Fibroblast of upper back skin (primary cell): ENCODE data around the gene TMEM219.
"Not testable (repeated sequence)": the region's sequence is repeated elsewhere in the genome, so short reads cannot be mapped to it uniquely, and the experiment has no call there.

Experiments used
- DNase-seq: peaks from one replicate; pipeline ENCODE4 v3.0.0-alpha.2; 2013

The TMEM219 gene

GRCh38 chr16:29996766-29997250, 34.9 kb downstream of the TMEM219 start:
- DNase-seq = no peak

- DNase-seq = no peak
Measured at GRCh38 chr16:29999605-30000004, 37.7 kb downstream of the TMEM219 start.

- no peak for DNase-seq
Measured at GRCh38 chr16:30000735-30001631, 39.1 kb downstream of the TMEM219 start.

GRCh38 chr16:30002614-30003346, 40.9 kb downstream of the TMEM219 start:
- no peak for DNase-seq

- no peak for DNase-seq
Measured at GRCh38 chr16:30003670-30004423, 42.0 kb downstream of the TMEM219 start.

GRCh38 chr16:30004424-30004776, 42.5 kb downstream of the TMEM219 start:
- no peak for DNase-seq

GRCh38 chr16:30004811-30005242, 42.9 kb downstream of the TMEM219 start:
- no peak for DNase-seq

- peak; percentile 35 for DNase-seq
Measured at GRCh38 chr16:30005341-30006094, 43.6 kb downstream of the TMEM219 start.

- DNase-seq = no peak
Measured at GRCh38 chr16:30006095-30006473, 44.2 kb downstream of the TMEM219 start.

- no peak for DNase-seq
Measured at GRCh38 chr16:30006659-30007377, 44.9 kb downstream of the TMEM219 start.

- DNase-seq = no peak
Measured at GRCh38 chr16:30007378-30007895, 45.6 kb downstream of the TMEM219 start.

- no peak for DNase-seq
Measured at GRCh38 chr16:30009085-30009862, 47.4 kb downstream of the TMEM219 start.

- no peak for DNase-seq
Measured at GRCh38 chr16:30009990-30010843, 48.3 kb downstream of the TMEM219 start.

GRCh38 chr16:30010844-30011713, 49.2 kb downstream of the TMEM219 start, which contains the start of gene DOC2A:
Gene DOC2A, minus strand, starts transcription at chr16:30011027. Its CDS starts 805 bp downstream, at chr16:30010222.
- DNase-seq = no peak

GRCh38 chr16:30011714-30012504, 50.0 kb downstream of the TMEM219 start:
- DNase-seq = no peak

GRCh38 chr16:30012598-30012997, 50.7 kb downstream of the TMEM219 start:
- not testable (repeated sequence) for DNase-seq

GRCh38 chr16:30015450-30015849, 53.6 kb downstream of the TMEM219 start:
- not testable (repeated sequence) for DNase-seq
